RWPE1 (cell line): Measurements from ENCODE around the gene TRIM71.
"Not testable (repeated sequence)": the region's sequence is repeated elsewhere in the genome, so short reads cannot be mapped to it uniquely, and the experiment has no call there.

ENCODE experiments used
- CTCF ChIA-PET: fragments of 350-600 bp; sonication (Branson Sonifier 250); formaldehyde crosslinking; extraction: SDS; loops from one replicate; lab custom pipeline; 2021; lab: Yijun Ruan, JAX
- POLR2A ChIA-PET: fragments of 400-600 bp; formaldehyde crosslinking; extraction: SDS; loops from one replicate; lab custom pipeline; 2020; ENCODE audit warnings: antibody characterized with exemption; ENCODE audit not compliant: low non-redundant PET; lab: Yijun Ruan, JAX
- DNase-seq: peaks from one replicate; pipeline ENCODE4 v3.0.0; 2012; ENCODE audit warnings: low spot score
- H3K27ac ChIP-seq: fragments of 450-650 bp; 2 replicates; pipeline ENCODE4 v1.5.1; 2017
- TF ChIP-seq, protein P1 (sequence below): fragments of 450-650 bp; conservative IDR thresholded peaks from 2 replicates; pipeline ENCODE4 v1.5.1; 2017; ENCODE audit warnings: low read depth, mild to moderate bottlenecking

Gene TRIM71

DNA sequence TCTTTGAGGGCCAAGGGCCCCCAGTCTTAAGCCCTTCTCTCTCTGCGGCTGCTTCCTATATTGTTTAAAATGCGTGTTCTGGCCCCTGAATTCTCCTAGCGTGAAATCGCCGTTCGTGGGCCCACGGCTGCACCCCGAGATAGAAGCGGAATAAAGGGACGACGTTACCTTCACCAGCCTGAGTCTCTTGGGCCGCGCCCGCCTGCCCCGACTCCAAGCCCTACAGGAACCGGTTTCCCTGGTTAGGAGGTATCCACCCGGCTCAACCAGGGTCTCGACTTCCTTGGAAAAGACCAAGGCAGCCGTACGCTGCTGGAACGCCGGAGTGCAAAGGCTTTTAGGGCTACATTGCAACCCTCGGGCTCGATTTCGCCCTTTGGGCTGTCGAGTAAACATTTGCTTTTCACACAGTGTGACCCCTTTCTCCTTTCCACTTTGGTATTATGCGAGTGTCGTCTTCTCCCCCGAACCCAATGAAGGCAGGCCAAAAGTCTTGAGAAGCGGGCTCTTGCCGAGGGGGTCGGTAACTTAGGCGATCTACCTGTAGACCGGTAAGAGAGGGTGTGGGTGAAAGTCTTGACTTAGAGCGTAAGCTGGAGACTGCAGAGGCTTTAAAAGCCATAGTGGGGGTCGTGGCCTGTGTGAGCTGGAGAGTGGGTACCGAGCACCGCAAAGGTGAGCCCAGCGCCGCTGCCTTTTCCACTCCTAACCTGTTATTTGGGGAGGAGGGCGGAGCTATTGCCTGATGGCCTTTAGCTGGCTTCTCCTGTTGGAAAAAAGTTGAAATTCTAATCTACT lies 2.0 kb downstream of the TRIM71 start:
- no peak overlapping the region for H3K27ac ChIP-seq
- TF ChIP-seq, protein P1, sequence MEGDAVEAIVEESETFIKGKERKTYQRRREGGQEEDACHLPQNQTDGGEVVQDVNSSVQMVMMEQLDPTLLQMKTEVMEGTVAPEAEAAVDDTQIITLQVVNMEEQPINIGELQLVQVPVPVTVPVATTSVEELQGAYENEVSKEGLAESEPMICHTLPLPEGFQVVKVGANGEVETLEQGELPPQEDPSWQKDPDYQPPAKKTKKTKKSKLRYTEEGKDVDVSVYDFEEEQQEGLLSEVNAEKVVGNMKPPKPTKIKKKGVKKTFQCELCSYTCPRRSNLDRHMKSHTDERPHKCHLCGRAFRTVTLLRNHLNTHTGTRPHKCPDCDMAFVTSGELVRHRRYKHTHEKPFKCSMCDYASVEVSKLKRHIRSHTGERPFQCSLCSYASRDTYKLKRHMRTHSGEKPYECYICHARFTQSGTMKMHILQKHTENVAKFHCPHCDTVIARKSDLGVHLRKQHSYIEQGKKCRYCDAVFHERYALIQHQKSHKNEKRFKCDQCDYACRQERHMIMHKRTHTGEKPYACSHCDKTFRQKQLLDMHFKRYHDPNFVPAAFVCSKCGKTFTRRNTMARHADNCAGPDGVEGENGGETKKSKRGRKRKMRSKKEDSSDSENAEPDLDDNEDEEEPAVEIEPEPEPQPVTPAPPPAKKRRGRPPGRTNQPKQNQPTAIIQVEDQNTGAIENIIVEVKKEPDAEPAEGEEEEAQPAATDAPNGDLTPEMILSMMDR, result no peak
- ChIA-PET POLR2A (no interaction called here), CTCF (no interaction called here)
- no peak for DNase-seq

DNA sequence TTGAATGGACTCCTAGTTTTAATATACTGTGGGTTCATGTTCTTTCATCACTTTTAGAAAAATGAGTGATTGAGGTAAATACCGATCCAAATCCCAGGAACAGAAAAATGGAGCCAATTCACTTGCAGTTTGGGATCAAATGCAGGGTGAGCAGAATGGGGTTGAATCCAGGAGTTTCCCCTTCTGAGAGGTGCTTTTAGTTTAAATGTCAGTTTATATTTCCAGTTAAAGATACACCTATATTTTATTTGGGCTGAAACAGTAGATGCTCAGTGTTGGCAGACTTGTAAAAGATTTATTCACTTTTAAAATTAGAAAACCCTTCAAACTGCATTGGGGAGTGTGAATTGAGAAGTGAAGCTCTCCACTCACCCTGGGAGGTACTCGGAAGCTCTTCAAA lies 2.6 kb downstream of the TRIM71 start:
- TF ChIP-seq, protein P1, result no peak
- ChIA-PET POLR2A (no interaction called here), CTCF (interaction anchor here (0.5 kb wide), 1 partner anchor 181 kb away, joined by 3 read pairs; no protein-coding TSS in a partner anchor)
- DNase-seq, result no peak
- H3K27ac ChIP-seq, result no peak overlapping the region

DNA sequence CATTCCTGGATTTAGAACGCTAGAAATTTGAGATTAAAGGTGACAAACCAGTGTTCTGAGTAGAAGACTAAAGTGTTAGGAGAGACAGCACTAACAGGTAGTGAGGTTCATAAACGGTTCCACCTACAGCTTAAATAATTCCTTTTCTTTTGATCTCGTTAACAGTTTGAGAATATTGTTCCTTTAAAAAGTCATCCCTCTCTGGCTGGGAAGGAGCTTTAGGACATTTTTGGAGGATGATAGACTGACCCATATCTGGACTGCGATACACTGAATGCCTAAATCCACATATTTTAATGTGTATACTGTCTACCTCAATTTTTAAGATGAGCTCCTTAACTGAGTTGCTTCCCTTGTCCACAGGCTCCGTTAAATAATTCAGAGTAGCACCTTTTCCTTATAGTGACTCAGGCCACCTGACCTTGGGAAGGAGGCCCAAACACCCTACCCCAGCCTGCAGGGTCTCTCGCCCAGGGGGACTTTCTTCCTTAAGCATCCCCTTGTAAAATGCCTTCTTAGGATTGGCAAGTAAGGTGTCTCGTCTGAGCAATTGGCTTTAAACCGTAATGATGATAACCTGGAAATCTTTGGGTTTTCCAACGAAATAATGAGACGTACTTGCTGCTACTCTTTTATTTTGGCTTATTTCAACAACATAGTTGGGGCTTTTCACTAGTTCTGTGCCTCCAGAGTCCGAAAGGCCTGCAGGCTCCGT lies 3.3 kb downstream of the TRIM71 start:
- ChIA-PET CTCF (no interaction called here), POLR2A (no interaction called here)
- no peak for DNase-seq
- no peak overlapping the region for H3K27ac ChIP-seq
- TF ChIP-seq, protein P1, result no peak

DNA sequence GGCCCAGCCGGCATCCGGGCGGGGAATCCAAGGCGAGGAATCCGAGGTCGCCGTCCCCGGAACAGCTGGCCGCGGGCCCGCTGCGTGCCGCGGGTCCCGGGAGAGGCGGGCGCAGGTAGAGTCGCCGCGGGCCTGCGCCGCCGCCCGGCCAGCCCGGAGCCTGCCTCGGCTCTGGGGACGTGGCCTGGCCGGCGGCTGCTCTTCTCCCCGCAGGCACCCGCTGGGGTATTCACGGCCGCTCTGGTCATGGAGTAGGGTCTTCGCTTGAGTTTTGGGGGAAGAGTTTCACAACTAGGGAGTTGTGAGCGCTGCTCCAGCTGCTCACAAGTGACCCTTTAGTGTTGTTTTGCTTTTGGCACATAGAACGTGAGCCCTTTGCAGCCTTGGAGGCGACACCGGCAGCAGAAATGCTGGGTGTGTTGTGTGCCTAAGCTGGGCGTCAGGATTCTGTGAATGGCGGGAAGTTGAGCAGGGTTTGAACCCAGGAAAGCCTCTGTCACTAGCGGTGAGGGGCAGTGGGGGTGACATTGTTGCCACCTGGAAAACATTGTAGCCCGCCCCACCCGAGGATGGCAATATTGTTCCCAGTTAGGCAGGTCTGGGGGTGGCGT lies 4.0 kb downstream of the TRIM71 start:
- CTCF ChIA-PET, result no interaction called here
- POLR2A ChIA-PET, result no interaction called here
- DNase-seq, result no peak
- TF ChIP-seq, protein P1, result no peak
- no peak overlapping the region for H3K27ac ChIP-seq

DNA sequence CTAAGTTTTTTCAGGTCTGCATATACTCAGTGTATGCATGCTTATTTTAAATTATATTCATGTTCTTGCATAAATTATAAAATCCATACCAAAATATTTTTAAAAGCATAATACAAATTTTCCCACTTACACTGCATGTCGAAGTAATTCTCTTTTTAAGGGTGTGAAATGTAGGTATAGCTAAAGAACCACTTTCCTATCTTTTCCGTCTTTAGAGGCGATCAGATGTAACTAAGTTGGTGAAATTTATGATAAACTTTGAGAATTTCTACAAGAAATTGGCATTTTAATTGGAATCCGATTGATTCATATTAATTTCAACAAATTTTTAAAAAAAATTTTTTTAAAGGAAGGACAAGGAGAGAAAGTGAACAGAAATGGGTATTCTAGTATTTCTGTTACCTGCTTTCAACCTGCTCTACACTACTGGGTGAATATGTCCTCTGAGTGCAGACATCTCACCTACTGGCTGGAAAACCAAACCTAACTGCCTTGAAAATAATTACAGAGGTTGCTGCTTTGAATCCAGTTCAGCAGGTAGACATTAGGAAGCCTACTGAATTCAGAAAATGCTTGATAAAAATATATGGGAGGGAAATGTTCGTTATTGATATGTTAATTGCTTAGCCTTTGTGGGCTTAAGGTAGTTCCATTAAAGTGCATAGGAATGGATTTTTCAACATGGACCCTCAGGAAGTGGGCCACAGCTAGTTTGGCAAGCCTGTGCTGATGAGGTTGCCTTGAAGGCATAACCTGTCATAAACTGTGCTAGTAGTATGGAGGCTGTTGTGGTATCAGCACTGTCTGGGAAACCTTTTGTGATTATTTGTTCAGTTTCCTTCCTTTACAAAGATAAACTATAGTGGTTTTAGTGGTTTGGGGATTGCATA lies 5.1 kb downstream of the TRIM71 start:
- DNase-seq, result no peak
- H3K27ac ChIP-seq, result no peak overlapping the region
- ChIA-PET POLR2A (no interaction called here), CTCF (interaction anchor here (0.7 kb wide), 1 partner anchor 21 kb away, joined by 3 read pairs; no protein-coding TSS in a partner anchor)
- TF ChIP-seq, protein P1, result no peak

DNA sequence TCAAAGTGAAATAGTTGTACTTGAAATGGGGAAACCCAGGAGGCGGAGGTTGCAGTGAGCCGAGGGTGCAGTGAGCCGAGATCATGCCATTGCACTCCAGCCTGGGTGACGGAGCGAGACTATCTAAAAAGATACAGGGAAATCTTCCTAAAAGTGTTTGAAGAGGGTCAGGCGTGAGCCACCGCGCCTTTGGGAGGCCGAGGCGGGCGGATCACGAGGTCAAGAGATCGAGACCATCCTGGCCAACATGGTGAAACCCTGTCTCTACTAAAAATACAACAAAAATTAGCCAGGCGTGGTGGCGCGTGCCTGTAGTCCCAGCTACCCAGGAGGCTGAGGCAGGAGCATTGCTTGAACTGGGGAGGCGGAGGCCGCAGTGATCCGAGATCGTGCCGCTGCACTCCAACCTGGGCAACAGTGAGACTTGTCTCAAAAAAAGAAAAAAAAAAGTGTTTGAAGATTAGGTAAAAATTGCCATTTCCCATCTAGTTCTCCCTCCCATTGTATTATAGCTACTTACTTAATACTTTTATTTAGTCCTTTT lies 5.9 kb downstream of the TRIM71 start:
- H3K27ac ChIP-seq, CTCF ChIA-PET, POLR2A ChIA-PET, DNase-seq: not testable (repeated sequence)
